ENCODE data around the gene SYT7.
A peak's percentile ranks its signal among the peaks of the same experiment; 100 is the strongest.

Gene SYT7

GRCh38 chr11:61513143-61513765 is 67.6 kb downstream of the SYT7 start:
- no peak for DNase-seq

GRCh38 chr11:61512435-61512834 is 68.4 kb downstream of the SYT7 start:
- DNase-seq: peak; percentile 29 to 67

- no peak for DNase-seq
Measured at GRCh38 chr11:61511383-61511782, 69.5 kb downstream of the SYT7 start.

DNA sequence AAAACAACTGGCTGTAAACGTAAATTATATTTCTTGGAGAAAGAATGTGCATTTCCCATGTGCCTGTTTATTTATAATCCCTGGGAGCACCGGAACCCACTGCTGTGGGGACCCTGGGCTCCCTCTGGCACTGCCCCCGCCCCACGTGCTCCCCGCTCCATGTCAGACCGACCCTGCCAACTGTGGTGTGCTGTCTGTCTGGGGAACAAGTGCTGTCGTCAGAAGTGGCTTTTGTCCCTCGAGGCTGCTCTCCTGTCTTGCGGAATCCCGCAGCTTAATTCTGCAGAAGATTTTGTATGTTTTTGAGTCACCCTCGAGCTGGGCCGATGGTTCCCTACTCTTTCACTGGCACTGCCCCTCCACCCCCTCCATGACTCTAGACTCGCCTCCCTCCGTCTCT is 69.9 kb downstream of the SYT7 start:
- DNase-seq: no peak

GRCh38 chr11:61510166-61510919 is 70.5 kb downstream of the SYT7 start:
- no peak for DNase-seq

DNA sequence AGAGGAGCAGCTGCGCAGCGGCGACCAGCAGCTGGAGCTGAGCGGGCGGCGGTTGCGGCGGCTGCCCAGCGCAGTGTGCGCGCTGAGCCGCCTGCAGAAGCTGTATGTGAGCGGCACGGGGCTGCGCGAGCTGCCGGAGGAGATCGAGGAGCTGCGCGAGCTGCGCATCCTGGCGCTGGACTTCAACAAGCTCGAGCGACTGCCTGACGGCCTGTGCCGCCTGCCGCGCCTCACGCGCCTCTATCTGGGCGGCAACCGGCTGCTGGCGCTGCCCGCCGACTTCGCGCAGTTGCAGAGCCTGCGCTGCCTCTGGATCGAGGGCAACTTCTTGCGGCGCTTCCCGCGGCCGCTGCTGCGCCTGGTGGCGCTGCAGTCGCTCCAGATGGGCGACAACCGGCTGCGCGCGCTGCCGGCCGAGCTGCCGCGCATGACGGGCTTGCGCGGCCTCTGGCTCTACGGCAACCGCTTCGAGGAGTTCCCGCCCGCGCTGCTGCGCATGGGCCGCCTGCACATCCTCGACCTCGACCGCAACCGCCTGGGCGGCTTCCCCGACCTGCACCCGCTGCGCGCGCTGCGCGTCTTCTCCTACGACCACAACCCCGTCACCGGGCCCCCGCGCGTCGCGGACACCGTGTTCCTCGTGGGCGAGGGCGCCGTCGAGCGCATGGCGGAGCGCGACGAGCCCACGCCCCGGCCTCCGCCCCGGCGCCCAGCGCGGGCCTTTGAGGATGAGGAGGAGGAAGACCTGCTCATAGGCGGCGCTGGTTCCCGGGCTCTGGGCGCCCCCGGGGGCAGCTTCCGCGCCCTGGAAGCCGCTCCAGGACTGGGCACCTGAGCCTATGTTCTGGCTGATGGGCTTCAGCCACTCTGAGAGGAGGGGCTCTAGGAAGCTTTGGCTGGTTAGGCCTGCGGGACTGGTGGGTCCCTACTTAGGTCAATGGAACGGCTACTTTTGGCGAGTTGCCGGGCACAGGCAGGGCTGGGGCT is 71.5 kb downstream of the SYT7 start:
- DNase-seq: peak; percentile 74 to 88

DNA sequence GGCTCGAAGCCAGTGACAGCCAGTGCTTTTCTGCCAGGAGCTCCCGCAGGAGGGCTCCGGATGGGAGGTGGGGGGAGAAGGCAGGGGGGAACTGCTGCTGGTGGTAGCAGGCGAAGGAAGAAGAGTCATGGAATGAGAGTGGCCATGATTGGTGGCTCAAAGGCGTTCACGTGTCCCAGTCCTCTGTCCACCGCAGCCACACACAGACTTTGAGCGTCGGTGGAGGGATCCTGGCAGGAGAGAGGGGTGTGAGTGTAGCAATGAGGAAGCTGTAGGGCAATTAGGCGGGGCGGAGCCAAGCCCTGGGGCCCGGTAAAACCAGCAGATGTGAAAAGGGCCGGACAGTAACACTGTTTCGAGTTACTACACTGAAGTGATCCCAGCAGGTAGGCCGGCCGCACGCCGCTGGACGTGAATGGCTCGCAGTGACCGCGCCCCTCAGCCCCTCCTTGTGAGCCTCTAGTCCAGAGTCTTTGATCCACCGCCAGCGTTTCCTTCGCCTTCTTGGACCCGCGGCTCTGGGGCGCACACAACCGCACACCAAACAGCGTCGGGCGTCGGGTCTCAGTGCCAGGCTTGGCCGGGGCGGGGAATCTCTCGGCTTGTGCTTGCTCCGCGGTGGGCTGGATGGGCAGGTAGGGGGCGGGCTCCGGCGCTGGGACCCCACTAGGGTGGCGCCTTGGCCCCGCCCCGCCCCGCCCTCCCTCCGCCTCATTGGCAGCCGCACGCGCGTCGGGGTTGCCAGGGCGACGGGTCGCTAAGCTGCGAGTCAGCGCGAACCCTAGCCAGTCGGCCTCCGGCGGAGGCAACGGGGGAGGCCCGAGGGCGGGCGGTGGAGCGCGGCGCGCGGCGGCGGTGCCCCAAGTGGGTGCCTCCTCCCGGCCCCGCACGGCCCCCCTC is 72.7 kb downstream of the SYT7 start, which contains the start of gene LRRC10B:
Gene LRRC10B (plus strand): TSS at position 788 of the 900 bp plus-strand sequence. CDS start 250 bp downstream, outside the sequence.
- peak; percentile 22 to 36 for DNase-seq

GRCh38 chr11:61507012-61507768 is 73.7 kb downstream of the SYT7 start:
- no peak for DNase-seq

DNA sequence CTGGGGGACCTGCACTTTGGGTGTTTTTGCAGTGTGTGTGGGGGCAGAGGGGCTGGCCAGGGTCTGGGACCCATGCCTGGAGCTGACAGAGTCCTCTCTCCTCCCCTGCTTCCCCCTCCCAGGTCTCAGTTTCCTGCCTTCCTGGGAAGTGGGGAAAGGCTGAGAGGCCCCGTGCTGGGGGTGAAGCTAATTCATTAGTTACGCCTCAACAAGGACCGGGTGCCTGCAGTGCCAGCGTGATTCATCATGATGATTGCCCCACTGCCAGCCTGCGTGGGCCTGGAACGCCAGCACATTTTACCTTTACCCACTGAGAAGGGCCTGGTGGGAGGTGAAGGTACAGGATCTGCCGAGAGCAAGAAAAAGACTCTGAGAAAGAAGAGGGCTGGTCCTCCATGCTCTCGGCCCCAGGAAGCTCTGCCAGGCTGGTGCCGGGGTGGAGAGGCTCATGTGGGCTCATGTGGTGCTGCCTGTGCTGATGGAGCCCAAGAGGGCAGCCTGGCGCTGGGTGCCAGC is 75.2 kb downstream of the SYT7 start:
- DNase-seq: peak in 1 of 2 experiments; percentile 21

GRCh38 chr11:61505106-61505505 is 75.8 kb downstream of the SYT7 start:
- no peak for DNase-seq

GRCh38 chr11:61503135-61503770 is 77.6 kb downstream of the SYT7 start:
- DNase-seq: no peak

DNA sequence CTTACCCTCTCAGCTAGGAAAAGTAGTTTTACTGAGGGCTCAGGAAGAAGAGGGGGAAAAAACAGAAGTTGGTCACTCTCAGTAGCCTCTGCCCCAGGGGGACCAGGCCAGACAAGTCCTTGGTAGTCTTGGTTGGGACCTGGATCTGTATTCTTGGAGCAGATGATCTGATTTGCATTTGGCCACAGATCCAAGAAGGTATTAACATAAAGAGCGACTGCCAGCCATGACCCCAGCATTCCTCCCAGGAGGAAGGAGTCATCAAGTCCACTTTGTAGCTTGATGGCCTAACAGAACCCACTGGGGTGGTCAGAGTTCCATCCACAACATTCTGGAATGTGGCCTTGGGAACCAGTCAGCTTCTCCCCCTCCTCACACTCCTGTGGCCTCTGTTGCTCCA is 78.4 kb downstream of the SYT7 start:
- DNase-seq: no peak

DNA sequence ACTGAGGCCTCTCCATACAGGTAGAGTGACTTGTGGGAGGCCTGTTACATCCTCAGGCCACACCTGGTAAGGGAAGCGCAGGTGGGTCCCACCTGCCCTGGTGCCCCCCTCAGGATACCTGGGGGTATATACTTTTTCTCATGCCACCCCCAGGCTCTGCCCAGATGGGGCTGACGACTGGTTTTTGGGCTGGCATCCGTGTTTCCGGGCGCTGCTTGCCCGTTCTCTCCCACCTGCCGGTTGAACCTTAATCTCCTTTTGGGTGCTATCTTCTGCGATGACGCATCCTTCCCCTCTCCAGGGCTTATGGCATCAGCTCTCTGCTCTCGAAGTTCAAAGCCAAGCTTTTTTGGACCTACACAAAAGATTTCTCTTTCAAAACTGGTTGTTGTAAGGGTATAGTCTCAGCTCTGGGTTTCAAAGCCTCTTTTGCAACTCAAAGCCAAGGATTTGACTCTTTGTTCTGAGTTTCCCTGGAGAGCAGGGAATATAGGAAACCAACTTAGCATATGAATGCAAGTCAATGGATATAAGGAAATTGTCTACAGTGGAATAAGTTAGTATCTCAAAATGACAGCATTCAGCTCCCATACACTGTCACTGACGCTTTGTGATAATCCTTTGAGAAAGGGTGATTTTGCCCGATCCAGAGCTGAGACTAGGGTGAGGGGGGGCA is 80.9 kb downstream of the SYT7 start:
- no peak for DNase-seq

DNA sequence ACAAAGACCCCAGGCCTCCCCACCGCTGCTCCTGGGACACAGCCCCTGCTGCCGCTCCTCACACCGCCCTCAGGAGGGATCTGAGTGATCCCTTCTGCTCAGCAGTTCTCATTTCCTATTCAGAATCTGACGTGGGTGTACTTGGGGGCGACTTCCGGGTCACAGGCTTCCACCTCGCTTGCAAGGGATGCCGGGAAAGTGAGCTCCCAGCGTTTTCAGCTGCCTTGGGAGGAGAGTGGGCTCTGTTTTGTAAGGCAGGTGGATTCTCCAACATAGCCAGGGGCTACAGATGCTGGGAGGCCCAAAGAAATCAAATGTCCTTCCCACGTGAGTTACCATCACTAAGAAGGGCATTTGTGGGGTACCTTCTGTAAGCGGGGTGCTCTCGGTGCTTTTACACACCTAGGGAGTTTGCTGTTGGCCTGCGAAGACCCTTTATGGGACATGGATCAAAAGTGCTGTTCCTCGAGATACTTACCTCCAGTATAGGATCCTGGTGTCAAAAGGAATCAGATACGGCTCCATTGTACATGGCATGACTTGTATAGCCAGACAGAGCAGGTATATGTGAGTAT is 82.0 kb downstream of the SYT7 start:
- DNase-seq: no peak

- DNase-seq: no peak
Measured at GRCh38 chr11:61497876-61498275, 83.0 kb downstream of the SYT7 start.

DNA sequence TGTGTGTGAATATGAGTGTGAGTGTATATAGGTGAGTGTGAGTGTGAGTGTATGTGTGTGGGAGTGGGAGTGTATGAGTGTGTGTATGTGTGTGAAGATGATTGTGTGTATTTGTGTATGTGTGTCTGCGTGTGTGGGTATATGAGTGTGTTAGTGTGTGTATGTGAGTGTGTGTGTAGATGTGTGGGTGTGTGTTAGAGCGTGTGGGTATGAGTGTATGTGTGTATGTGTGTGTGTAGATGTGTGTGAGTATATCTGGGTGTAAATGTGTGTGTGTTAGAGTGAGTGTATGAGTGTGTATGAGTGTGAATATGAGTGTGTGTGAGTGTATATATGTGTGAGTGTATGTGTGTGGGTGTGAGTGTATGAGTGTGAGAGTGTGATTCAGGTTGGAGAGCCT is 83.4 kb downstream of the SYT7 start:
- DNase-seq: no peak

DNA sequence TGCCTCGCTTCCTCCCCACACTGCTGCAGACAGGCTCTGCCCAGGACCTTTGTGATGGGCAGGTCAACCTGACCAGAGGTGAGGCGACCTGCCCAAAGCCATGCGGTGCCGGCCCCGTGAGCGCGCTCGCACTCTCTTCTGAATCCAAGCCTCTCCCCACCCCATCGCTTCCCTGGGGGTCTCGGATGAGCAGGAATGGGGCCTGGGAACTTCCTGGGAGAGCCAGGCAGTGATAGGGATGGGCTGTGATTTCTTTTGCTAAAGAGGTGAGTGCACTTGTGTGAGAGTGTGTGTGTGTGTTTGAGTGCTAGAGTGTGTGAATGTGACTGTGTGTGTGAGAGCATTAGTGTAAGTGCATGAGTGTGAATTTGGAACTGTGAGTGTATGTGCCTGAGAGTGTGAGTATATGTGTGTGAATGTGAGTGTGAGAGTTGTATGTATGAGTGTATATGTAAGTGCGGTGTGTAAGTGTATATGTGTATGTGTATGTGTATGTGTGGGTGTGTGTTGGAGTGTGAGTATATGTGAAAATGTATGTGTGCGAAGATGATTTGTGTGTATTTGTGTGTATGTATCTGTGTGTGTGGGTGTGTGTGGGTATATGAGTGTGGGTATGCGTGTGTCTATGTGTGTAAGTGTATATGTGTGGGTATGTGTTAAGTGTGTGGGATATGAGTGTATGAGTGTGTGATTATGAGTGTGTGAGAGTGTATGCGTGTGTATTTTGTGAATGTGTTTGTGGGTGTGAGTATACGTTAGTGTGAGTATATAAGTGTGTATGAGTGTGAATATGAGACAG is 84.1 kb downstream of the SYT7 start:
- DNase-seq: no peak

DNA sequence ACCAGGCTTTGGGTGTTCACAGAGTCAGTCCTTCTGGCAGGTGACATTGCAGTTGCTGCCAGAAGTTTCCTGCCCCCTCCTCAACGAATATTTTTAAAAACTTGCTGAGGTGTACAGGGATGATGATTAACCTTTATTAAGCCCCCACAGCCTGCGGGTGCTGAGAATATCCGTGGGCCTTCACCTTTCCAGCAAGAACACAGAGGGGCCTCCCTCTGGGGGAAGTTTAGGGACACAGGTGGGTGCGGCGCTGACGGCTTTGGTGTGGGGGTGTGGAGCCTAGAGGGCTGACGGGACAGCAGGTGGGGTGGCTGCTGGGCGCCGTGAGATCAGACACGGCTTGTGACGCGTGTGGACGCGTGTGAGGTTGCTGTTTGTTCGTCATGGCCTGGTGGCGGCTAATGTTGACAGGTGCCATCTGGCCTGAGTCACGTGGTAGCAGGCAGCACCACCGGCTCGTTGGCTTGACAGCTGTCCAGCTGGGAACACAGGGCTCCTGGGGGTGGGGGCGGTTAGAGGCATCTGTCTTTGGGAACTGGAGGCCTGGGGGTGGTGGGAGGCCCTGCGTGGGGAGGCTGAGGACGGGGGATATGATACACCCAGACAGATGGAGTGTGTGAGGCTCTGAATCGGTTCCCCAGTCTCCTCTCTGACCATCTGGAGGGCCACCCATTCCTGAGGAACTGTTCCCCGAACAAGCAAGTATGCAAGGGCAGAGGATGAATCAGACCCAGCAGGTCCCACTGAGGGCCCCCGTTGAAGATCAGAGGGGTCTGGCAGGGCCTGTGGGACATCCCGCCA is 84.9 kb downstream of the SYT7 start:
- DNase-seq: peak; percentile 29 to 56

All from NCI-H2081 (cell line).